GM21619 (cell line): ENCODE results near the gene AK1.
"Not testable (repeated sequence)": the region's sequence is repeated elsewhere in the genome, so short reads cannot be mapped to it uniquely, and the experiment has no call there.

Experiments used
- ATAC-seq: cut with Tn5 transposase; IDR thresholded peaks from one replicate; pipeline ENCODE4 v1.9.1; 2021; ENCODE audit not compliant: unreplicated experiment

AK1 gene

DNA sequence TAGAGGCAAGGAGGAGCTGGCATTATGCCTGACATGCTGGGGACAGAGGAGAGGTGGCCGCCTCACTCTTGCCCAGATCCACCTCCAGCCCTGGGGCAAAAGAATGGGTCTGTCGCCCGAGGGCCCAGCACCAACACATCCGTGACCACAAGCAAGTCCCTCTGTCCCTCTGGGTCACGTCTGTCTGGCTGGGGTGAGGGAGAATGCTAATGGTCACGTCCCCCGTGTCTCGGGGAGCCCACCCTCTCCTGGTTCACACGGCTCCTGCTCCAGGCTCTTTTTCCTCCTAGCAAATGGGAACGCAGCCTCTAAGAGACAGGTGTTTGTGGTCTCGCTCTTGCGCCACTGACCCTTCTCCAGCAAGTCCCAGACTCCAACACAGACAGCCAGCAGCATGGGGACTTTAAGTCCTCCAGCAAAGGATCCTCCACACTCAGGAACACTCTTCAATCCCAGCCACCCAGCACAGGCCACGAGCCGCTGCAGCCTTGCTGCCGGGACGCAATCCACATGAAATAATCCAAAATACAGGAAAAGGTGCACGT, 27.1 kb downstream of the AK1 start:
- no peak for ATAC-seq

DNA sequence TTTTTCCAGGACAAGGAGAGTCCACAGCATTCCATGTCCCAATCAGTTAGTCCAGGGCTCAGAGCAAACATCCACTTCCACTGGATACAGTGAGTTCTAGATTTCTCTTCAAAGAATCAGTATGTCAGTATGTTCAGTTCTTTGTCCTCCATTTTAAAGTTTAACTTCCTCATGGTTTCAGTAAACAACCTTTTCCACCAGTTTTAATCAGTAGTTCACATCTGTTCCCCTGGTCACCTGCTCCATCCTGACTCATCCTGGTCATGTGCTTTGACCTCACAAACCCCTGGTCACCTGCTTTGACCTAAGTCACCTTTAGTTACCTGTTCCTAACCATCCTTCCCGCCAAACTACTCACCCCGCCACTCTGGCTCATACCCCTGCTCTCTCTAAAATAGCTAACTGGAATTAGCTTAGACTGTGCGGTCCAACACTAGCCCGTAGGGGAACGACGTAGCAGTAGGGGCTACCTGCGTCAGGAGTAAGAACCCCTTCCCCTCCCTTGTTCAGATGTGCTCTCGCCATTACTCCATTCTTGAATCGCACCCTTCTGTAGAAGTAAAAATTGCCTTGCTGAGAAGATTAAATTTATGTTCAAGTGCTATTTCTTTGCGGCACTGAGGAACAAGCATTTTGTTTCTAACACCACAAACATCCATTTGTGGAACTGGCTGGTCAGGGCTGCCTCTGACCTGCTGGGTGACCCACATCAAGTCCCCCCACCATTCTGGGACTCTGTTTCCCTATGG, 28.5 kb downstream of the AK1 start:
- ATAC-seq: no peak

DNA sequence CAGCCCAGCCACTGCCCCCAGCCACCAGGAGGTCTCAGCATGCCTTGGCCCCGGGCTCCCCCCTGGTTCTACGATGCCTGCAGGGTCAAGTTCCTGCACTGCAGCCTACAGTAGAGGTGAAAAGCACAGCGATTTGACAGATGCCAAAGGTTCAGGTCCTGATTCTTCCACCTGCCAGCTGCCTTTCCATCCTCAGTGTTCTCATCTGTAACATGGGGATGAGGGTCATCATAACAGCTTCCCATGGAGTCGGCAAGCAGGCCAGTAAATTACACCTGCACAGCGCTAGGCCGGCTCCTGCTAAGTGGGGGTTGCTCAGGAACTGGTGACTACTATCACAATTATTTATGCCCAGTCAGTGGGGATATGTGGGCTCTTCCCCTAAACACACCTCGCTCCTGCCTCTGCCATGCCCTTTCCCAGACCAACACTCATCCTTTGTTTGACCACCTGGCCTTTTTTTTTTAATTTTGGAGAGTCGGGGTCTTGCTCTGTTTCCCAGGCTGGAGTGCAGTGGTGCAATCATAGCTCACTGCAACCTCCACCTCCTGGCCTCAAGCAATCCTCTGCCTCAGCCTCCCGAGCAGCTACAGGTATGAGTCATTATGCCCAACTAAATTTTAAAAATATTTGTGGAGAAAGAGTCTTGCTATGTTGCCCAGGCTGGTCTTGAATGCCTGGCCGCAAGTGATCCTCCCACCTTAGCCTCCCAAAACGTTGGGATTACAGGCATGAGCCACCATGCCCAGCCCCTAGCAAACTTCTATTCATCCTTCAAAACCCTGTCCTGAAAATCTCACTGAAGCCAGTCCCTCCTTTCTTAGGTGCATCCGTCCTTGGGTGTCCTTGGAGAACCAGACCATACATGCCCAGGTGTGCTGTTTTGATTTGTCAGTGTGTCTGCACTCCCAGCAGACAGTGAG, 29.4 kb downstream of the AK1 start:
- ATAC-seq: no peak

DNA sequence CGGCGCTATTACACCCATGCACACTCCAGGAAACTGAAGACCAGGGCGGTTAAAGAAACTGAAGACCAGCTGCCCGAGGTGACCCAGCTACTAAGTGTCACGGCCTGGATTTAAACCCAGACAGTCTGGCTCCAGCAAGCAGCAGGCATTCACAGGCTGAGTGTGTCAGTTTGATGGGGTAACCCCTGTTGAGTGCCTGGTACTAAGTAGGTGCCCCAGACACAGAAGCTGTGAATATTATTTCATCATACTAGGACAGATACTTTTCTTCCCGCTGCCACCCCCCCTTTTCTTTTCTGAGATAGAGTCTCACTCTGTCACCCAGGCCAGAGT, 30.3 kb downstream of the AK1 start:
- no peak for ATAC-seq

DNA sequence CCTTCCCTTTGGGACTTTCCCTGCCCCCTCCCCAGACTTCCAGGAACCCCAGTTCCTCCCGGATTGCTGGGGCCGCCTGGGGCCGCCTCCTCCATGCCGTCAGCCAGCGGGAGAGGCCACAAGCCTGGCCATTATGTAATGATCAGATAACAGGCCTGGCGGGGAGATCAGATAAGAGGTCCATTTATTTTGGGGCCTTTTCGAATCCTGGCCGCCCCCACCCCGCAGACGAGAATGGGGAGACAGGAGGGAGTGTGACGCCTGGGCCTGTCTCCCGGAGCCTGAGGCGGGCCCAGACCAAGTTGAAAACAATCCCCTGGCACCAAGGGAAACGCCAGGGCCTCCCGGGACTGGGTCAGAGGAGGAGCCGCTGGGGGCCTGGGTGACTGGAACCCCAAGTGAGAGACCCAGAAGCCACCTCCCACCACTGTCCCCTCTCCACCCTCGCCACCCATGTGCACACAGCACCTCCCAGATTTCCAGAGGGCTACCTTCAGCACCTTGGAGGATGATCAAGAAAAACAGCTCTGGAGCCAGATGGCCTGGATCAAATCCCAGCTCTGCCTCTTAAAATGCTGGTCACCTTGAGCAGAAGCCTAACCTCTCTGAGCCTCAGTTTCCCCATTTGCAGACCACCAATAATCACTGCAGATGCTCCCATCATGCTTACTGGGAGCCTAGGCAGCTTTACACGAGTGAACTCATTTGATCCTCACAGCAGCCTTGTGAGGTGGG, 30.9 kb downstream of the AK1 start:
- no peak for ATAC-seq

DNA sequence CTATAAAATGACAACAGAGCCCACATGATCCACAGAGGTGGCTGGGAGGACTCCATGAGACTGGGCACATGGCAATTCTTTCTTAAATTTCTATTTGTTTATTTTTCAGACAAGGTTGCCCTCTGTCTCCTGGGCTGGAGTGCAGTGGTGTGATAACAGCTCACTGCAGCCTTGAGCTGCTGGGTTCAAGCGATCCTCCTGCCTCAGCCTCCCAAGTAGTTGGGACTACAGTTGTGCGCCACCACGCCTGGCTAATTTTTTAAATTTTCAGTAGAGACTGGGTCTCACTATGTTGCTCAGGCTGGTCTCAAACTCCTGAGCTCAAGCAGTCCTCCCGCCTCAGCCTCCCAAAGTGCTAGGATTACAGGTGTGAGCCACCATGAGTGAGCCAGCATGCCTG, 31.9 kb downstream of the AK1 start:
- ATAC-seq: not testable (repeated sequence)

DNA sequence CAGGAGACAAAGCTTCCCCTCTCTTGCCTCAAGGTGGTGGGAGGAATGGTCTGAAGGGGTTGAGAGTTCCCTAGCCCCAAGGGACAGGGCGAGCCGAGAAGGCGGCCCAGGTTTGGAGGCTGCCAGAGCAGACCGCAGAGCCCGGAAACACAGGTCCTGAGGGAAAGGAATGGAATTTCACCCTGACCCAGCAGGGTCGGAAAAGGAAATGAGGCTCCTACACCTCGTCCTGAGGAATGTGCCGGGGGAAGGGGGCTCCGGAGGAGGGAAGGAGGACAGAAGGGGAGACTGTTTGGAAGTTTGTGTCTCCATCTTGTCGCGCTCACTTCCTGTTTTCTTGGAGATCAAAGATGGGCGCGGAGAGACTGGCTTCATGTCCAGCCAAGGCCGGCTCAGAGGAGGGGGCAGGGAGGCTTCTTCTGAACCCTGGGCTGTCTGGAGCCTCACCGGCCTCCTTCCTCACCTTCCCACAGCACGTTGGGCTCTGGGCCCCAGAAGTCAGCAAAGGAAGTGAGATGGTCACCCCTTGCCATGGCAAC, 32.6 kb downstream of the AK1 start:
- no peak for ATAC-seq

DNA sequence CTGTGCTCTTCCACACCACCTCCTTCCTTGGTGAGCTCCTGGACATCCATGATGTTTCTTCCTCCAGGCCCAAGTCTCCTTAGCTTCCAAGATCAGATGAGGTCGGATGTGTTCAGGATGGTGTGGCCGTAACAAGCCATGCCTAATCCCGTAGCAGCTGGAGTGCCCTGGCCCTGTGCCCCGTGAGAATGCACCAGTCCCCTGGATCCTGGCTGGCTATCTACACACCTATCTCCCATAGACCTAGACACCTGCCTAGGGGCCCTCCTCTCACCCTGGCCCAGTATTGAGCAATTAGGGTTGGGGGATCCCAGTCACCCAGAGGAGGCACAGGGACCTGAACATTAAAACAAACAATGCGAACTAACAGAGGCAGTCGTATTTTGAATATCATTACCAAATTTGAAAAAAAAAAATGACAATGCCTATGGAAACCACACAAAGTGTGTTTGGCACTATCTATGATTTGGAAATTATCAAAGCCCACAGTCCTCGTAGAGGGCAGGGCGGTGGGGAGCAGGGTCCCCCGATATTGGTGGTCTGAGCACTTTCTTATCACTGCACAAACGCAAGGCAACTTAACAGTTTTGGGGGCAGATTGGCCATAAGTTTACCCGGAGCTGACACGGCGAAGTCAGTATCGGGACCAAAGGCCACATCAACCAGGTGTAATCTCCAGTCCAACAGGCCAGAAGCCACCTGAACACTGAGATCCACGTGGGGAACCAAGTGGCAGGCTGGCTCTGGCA, 36.2 kb downstream of the AK1 start:
- ATAC-seq: no peak

DNA sequence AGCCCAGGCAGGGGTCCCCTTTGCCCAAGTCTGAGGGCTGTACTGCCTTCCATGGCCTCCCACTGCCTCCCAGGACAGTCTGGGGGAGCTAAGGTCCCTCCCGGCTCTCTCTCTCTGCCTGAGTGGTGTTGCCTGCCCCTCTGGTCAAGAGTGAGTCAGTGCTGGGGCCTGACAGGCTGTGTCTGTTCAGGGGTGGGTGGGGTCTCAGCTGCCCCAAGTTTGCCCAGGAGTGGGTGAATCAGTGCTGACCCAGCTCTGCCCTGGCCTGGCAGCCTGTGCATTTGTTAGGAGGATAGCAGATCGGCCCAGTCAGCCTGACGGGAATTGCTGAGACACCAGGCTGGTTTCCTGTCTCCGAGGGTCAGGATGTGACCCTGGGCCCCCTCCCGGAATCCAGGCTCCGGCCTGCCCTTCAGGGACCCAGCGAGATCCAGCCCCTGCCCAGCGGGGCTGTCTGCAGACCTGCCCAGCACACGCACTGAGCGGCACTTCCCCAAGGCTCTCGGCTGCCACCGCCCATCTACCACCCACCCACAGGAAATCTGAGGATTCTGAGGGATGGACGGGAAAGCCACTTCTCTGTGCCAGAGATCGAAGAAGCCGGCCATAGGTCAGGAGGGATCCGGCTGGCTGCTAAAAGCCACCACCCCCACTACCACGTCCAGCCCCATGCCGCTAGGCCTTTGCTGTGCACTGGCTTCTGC, 38.9 kb downstream of the AK1 start:
- ATAC-seq: no peak

DNA sequence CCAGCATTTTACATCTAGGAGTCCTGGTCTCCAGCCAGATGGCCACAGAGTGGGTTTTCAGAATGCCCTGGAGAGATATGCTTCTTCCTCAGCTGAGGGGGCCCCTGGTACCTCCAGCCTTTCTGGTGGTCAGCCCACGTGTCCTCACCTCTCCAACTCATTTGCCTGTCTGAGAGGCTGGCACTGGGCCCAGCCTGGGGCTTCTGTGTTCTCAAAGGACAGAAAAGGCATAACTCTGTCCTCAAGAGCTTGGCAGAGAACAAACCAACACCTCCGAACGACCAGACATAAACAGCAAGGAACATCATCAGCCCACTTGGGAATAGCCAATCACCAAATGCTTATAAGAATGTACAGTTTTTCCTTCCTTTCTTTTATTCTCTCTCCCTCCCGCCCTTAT, 40.1 kb downstream of the AK1 start:
- no peak for ATAC-seq

DNA sequence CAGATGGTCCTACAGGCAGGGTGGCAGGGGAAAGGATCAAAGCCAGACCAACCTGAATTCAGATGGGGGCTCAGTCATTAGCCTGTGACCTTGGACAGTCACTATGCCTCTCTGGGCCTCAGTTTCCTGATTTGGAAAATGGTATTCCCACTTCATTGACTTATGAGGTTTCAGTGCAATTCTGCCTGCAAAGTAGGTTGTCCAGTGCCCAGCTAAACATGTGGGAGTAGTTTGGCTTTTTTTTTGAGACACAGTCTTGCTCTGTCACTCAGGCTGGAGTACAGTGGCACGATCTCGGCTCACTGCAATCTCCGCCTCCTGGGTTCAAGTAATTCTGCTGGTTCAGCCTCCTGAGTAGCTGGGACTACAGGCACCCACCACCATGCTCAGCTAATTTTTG, 40.9 kb downstream of the AK1 start:
- ATAC-seq: not testable (repeated sequence)

DNA sequence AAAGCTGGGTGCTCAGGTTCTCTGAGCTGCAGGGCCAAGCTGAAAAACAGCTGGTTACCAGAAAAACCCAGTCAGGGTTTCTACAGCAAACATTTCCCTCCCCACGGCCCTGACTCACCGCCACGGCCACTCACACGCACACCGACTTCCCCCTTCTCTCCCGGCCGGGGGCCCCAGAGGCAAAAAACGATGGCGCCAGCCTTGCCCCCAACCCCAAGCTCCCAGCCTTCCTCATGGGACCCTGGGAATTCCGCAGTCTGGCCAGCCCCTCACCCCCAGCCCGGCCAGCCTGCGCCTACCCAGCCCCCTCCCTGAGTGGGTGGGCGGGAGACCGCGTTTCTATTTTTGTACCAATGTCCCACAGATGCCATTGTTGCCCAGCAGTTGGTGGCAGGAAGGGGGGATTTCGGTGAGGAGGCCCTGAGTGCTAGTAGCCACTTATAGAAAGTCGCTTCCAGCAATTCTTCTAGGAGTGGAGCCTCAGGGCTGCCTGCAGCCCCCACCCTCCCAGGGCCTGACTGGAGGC, 41.4 kb downstream of the AK1 start:
- no peak for ATAC-seq

DNA sequence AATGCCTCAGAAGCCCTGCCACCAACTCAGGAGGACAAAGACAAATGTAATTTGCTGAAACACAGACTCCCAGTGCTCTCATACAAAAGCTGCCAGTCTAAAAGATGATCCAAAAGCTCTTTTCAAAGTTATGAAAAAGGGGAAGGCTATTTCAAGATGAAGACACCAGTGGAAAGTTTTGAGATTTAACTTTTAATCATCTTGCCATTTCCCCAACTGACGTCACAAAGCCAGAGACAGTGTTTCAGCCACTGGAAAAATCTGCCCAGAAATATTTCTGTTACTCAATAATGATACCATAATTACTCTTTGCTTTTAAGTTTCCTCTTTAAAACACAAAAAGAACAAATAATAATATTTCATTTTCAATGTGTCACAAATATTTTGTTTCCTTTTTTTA, 43.9 kb downstream of the AK1 start:
- ATAC-seq: no peak

DNA sequence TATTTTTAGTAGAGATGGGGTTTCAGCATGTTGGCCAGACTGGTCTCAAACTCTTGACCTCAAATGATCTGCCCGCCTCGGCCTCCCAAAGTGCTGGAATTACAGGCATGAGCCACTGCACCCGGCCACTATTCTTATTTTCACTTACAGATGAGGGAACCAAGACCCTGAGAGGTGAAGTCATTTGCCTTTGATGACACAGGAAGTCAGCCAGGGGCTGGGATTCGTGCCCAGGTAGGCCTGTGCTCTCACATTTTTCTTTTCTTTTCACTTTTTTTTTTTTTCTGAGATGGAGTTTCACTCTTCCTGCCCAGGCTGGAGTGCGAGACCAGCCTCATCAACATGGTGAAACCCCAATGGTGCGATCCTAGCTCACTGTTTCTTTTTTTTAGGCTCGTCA, 45.2 kb downstream of the AK1 start:
- no peak for ATAC-seq

DNA sequence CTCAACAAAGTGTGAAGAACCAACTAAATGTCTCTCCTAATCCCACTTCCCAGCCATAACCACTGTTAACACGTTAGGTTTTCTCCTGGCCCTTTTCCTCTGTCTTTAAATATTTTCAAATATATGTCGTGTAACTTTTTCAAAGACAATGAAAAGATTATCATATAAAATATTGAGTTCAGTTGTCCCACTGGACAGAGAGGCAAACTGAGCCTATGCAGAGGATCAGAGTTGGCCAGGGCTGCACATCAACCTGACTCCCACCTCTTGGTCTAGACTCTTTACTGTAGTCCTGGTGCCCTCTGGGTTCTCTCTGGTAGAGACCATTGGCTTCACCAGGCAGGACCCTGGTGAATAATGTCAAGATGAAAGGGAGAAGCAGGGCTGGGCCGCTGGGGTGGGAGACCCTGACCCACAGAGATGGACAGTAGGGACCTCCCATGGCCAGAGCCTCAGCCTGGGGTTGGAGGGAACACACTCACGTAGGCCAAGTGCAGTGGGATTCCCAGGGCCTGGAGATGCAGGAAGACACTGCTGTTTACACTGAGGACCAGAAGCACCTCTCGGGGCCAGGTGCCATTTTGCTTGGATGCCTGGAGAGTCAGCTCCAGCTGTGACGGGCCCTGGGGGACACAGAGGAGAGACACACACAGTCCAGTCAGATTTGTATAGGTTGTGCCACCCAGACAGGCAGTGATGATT, 48.1 kb downstream of the AK1 start:
- no peak for ATAC-seq

DNA sequence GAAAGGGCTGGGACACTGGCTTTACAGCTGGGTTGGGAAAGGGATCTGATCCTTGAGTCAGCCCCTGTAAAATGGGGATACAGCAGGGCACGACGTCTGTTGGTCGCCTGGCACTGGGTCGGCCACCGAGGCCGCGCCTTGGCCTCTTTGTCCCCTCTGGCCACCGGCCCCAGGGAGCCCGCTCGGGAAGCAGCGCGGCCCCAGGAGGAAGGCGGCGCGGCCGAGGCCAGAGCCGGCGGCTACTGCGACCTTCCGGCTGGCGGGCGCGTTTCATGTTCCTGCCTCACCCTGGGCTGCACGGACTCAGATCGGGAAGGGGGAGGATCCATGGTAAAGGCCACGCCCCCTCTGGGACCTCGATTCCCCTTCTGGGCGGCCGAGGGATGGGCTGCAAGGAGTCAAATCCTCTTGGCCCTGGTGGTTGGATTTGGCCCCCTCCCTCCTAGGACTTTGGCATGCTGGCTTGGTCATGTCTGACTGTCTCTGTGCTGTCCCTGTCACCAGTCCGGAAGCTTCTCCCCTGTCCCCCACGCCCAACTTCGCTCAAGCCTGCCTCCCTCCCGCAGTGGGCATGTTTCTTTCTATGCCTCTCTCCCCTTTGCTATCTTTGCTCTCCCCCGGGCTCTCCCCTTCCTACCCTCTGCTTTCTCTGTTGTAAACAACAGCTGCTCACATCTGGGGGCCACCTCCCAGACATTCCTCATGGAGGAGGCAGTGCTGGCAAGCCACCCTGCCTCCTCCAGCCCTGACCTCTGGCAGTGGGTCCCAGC, 49.0 kb downstream of the AK1 start:
- no peak for ATAC-seq

DNA sequence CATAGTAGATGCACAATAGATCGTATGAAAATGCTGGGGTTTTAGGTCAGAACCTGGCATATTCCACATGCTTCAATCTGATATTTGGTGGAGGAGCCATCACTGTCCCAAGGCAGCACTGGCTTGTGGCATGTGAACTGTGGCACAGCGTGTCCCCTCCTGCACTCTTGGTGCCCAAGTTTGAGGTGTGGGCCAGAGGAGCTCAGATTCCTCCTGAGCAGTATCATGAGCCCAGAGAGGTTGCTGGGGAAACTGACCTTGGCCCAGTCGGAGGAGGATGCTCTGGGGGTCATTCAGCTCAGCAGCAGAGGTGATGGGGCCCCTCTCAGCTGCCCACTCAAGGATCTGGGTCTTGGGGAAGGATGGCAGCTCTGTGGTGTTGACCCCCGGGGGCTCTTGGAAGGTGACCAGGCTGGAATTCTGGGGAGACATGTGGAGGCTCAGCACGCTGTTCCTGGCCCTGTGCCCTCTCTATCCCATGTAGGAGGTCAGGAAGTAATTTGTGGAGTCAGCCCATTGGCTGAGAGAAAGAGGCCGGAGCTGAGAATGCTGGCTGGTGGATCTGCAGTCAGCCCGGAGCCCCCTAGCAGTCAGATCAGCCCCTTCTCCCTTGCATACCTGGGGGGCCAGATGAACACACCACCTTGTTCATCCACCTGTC, 51.1 kb downstream of the AK1 start:
- ATAC-seq: no peak
